OCI-LY3 (cell line): ENCODE measurements around the gene PPP1R37.

Experiments
- H2AFZ ChIP-seq: fragments of 200-600, 300-600 bp; shearing (Covaris generic); 2 replicates; pipeline ENCODE4 v1.6.0; 2014; ENCODE audit warnings: antibody characterized with exemption, low read depth, low read length
- H3K27ac ChIP-seq: fragments of 200-600, 300-600 bp; sonication (generic); 2 replicates; pipeline ENCODE4 v1.5.1; 2014; ENCODE audit warnings: mild to moderate bottlenecking, low read length, moderate library complexity, mixed read lengths
- H3K27me3 ChIP-seq: fragments of 200-600, 300-600 bp; sonication (generic); 2 replicates; pipeline ENCODE4 v1.6.1; 2014; ENCODE audit warnings: low read depth, low read length, mixed read lengths
- H3K36me3 ChIP-seq: fragments of 200-600, 300-600 bp; sonication (generic); replicated peaks from 2 replicates; pipeline ENCODE3; 2014; ENCODE audit warnings: low read depth, low read length, mixed read lengths
- H3K4me1 ChIP-seq: fragments of 300-600, 200-600 bp; sonication (generic); 2 replicates; pipeline ENCODE4 v1.6.1; 2014; ENCODE audit warnings: low read length, mixed read lengths
- H3K4me2 ChIP-seq: fragments of 200-600, 300-600 bp; sonication (generic); 2 replicates; pipeline ENCODE4 v1.6.1; 2014; ENCODE audit warnings: low read length, mixed read lengths
- H3K4me3 ChIP-seq: fragments of 300-600, 200-600 bp; sonication (generic); 2 replicates; pipeline ENCODE4 v1.5.1; 2014; ENCODE audit warnings: antibody characterized with exemption, mild to moderate bottlenecking, low read length, moderate library complexity
- H3K79me2 ChIP-seq: fragments of 300-600, 200-600 bp; shearing (Covaris generic); 2 replicates; pipeline ENCODE4 v1.6.1; 2014; ENCODE audit warnings: mild to moderate bottlenecking, low read length, mixed read lengths
- H3K9ac ChIP-seq: fragments of 300-600, 200-600 bp; shearing (Covaris generic); 2 replicates; pipeline ENCODE4 v1.6.0; 2014; ENCODE audit warnings: mild to moderate bottlenecking, low read length, moderate library complexity
- H3K9me3 ChIP-seq: fragments of 200-600, 300-600 bp; shearing (Covaris generic); 2 replicates; pipeline ENCODE4 v1.6.1; 2014; ENCODE audit warnings: low read length, mixed read lengths; ENCODE audit not compliant: insufficient read depth
- H4K20me1 ChIP-seq: fragments of 200-600, 300-600 bp; sonication (generic); 2 replicates; pipeline ENCODE4 v1.6.1; 2016; ENCODE audit warnings: low read length, mixed read lengths; ENCODE audit not compliant: insufficient read depth
- EZH2phosphoT487 ChIP-seq: fragments of 200-600 bp; shearing (Covaris generic); IDR thresholded peaks from 2 replicates; pipeline ENCODE4 v1.6.1; 2018; ENCODE audit warnings: antibody characterized with exemption, mixed run types, low read depth
- TF ChIP-seq, protein P1 (sequence below): fragments of 200-600, 300-600 bp; sonication (generic); IDR thresholded peaks from 2 replicates; pipeline ENCODE4 v1.5.1; 2014; ENCODE audit warnings: antibody characterized with exemption, low read length, low read depth

The PPP1R37 gene

GRCh38 chr19:45145270-45146189 is 52.6 kb downstream of the PPP1R37 start:
- H3K79me2 ChIP-seq, result no peaks in the 10 kb centered on the region
- no peak overlapping the region for H2AFZ ChIP-seq
- no peaks in the 10 kb centered on the region for H3K9me3 ChIP-seq
- no peak overlapping the region for H3K27ac ChIP-seq
- H3K4me3 ChIP-seq, result no peak overlapping the region
- H3K4me1 ChIP-seq, result no peaks in the 10 kb centered on the region
- no peak overlapping the region for H3K4me2 ChIP-seq
- peaks cover 7% of the 10 kb centered on the region for H3K36me3 ChIP-seq
- no peaks in the 10 kb centered on the region for H3K27me3 ChIP-seq
- TF ChIP-seq, protein P1, sequence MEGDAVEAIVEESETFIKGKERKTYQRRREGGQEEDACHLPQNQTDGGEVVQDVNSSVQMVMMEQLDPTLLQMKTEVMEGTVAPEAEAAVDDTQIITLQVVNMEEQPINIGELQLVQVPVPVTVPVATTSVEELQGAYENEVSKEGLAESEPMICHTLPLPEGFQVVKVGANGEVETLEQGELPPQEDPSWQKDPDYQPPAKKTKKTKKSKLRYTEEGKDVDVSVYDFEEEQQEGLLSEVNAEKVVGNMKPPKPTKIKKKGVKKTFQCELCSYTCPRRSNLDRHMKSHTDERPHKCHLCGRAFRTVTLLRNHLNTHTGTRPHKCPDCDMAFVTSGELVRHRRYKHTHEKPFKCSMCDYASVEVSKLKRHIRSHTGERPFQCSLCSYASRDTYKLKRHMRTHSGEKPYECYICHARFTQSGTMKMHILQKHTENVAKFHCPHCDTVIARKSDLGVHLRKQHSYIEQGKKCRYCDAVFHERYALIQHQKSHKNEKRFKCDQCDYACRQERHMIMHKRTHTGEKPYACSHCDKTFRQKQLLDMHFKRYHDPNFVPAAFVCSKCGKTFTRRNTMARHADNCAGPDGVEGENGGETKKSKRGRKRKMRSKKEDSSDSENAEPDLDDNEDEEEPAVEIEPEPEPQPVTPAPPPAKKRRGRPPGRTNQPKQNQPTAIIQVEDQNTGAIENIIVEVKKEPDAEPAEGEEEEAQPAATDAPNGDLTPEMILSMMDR, result no peak
- TF ChIP-seq EZH2phosphoT487, result no peak
- H3K9ac ChIP-seq, result no peak overlapping the region
- no peaks in the 10 kb centered on the region for H4K20me1 ChIP-seq

- H3K9me3 ChIP-seq, result no peaks in the 10 kb centered on the region
- H3K4me1 ChIP-seq, result no peaks in the 10 kb centered on the region
- no peak overlapping the region for H3K9ac ChIP-seq
- H3K27ac ChIP-seq, result no peak overlapping the region
- H3K36me3 ChIP-seq, result peaks cover 7% of the 10 kb centered on the region
- no peak for TF ChIP-seq EZH2phosphoT487
- TF ChIP-seq, protein P1, result no peak
- no peak overlapping the region for H3K4me2 ChIP-seq
- no peak overlapping the region for H2AFZ ChIP-seq
- no peak overlapping the region for H3K4me3 ChIP-seq
- no peaks in the 10 kb centered on the region for H3K79me2 ChIP-seq
- no peaks in the 10 kb centered on the region for H4K20me1 ChIP-seq
- no peaks in the 10 kb centered on the region for H3K27me3 ChIP-seq
These were observed 53.3 kb downstream of the PPP1R37 start for GRCh38 chr19:45146251-45146650.

DNA sequence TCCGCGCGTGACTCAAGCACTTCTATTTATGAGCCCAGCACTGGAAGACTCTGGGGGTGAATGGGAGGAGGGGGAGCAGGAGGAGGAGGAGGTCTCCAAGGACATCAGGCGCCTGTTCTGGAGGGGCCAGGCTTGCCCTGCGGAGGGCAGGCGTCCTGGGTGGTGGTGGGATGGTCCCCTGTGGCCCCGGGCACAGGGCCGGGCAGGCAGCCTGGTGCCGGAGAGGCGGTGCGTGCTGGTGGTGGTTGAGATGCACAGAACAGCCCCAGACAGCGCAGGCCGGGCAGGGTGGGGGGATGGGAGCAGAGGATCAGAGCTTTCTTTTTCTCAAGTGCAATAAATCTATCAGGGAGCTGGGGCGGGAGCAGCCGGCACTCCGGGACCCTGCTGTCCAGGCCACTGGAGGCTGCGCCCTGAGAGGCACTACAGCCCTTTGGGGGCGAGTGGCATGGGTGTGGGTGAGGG is 53.8 kb downstream of the PPP1R37 start:
- Histone ChIP-seq H3K79me2 (no peaks in the 10 kb centered on the region), H3K9ac (no peak overlapping the region), H3K9me3 (no peaks in the 10 kb centered on the region), H3K27me3 (no peaks in the 10 kb centered on the region), H3K4me1 (no peaks in the 10 kb centered on the region), H2AFZ (no peak overlapping the region), H3K36me3 (peaks cover 7% of the 10 kb centered on the region), H3K4me3 (no peak overlapping the region), H3K27ac (no peak overlapping the region), H4K20me1 (no peaks in the 10 kb centered on the region), H3K4me2 (no peak overlapping the region)
- no peak for TF ChIP-seq EZH2phosphoT487
- TF ChIP-seq, protein P1, result no peak

- Histone ChIP-seq H3K4me2 (no peak overlapping the region), H3K4me1 (no peaks in the 10 kb centered on the region), H2AFZ (no peak overlapping the region), H3K27ac (no peak overlapping the region), H3K4me3 (no peak overlapping the region), H3K36me3 (peaks cover 10% of the 10 kb centered on the region), H3K27me3 (no peaks in the 10 kb centered on the region), H4K20me1 (no peaks in the 10 kb centered on the region), H3K79me2 (no peaks in the 10 kb centered on the region), H3K9me3 (no peaks in the 10 kb centered on the region), H3K9ac (no peak overlapping the region)
- TF ChIP-seq, protein P1, result 0 out of 2 replicates have a peak, but pooled peaks have one; percentile 5
- TF ChIP-seq EZH2phosphoT487, result no peak
These were observed 55.1 kb downstream of the PPP1R37 start for GRCh38 chr19:45147835-45148676.
